GM12878 (cell line): Measurements from ENCODE around the gene SMPD1.

ENCODE experiments used
- E2F4 ChIP-seq: IDR thresholded peaks from 2 replicates; pipeline ENCODE4 v1.6.1; 2012; ENCODE audit warnings: low read depth, low read length, improper control_type of control experiment
- ETV6 ChIP-seq, 2 experiments: fragments of 450-650 bp in 1 of 2; IDR thresholded peaks in 1 of 2; conservative IDR thresholded peaks in 1 of 2; 2 replicates each; pipeline ENCODE4 v1.6.1; 2014; ENCODE audit warnings: antibody characterized with exemption in 1 of 2, borderline replicate concordance in 1 of 2, low read depth in 1 of 2, mild to moderate bottlenecking in 1 of 2, moderate library complexity in 1 of 2
- HDAC6 ChIP-seq: fragments of 200-600 bp; sonication (generic); IDR thresholded peaks from one replicate; pipeline ENCODE4 v1.8.0; 2017; ENCODE audit warnings: antibody characterized with exemption; ENCODE audit not compliant: unreplicated experiment
- NFYB ChIP-seq: IDR thresholded peaks from 2 replicates; pipeline ENCODE4 v1.6.1; 2011; ENCODE audit warnings: low read depth, mild to moderate bottlenecking, low read length, improper control_type of control experiment, moderate library complexity; ENCODE audit not compliant: insufficient read depth
- POLR2A ChIP-seq: IDR thresholded peaks from 2 replicates; pipeline ENCODE4 v1.6.1; 2011; ENCODE audit warnings: low read depth, mild to moderate bottlenecking, low read length
- TF ChIP-seq, protein P1 (sequence below), 3 experiments: IDR thresholded peaks in 2 of 3; conservative IDR thresholded peaks in 1 of 3; 2 replicates each; pipeline ENCODE4 v1.5.1; 2011; ENCODE audit warnings: low read depth in 3 of 3, low read length in 3 of 3, mild to moderate bottlenecking in 3 of 3, control low read depth in 2 of 3, moderate library complexity in 2 of 3, inconsistent platforms in 1 of 3, mixed read lengths in 1 of 3; ENCODE audit not compliant: control insufficient read depth in 2 of 3, insufficient read depth in 1 of 3; ENCODE audit errors: extremely low read depth in 1 of 3
- TF ChIP-seq, protein P2 (sequence below): fragments of 450-650 bp; IDR thresholded peaks from 2 replicates; pipeline ENCODE4 v1.6.1; 2014; ENCODE audit warnings: mild to moderate bottlenecking
- TF ChIP-seq, protein P3 (sequence below): IDR thresholded peaks from 2 replicates; pipeline ENCODE4 v1.6.1; 2012; ENCODE audit warnings: low read length, inconsistent platforms

DNA sequence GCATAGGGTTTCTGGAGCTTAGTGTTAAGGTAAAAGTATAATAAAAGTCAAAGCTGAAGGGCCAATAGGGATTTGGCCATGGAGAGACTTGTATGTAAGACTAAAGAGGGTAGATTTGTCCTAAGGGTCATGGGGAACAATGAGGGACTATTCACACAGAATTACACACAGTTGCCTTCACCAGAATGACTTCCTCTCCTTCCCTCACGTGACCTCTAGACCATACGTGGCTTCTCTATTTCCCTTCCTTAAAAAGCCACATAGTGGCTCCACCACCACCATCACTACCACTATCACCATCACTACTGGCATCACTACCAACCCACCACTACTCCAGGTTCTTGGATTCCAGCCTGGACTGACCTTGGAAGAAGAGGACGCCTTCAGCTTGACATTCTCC, 47.7 kb downstream of the SMPD1 start:
- TF ChIP-seq POLR2A (no peak), HDAC6 (no peak), ETV6 (conservative IDR thresholded peaks at IDR 0.05 in 1 of 2, IDR thresholded peaks at IDR 0.05 in 1 of 2; ENCODE audit: borderline replicate concordance in 1 of 2, low read depth in 1 of 2) (no peak), NFYB (no peak), E2F4 (no peak)
- TF ChIP-seq, protein P1, sequence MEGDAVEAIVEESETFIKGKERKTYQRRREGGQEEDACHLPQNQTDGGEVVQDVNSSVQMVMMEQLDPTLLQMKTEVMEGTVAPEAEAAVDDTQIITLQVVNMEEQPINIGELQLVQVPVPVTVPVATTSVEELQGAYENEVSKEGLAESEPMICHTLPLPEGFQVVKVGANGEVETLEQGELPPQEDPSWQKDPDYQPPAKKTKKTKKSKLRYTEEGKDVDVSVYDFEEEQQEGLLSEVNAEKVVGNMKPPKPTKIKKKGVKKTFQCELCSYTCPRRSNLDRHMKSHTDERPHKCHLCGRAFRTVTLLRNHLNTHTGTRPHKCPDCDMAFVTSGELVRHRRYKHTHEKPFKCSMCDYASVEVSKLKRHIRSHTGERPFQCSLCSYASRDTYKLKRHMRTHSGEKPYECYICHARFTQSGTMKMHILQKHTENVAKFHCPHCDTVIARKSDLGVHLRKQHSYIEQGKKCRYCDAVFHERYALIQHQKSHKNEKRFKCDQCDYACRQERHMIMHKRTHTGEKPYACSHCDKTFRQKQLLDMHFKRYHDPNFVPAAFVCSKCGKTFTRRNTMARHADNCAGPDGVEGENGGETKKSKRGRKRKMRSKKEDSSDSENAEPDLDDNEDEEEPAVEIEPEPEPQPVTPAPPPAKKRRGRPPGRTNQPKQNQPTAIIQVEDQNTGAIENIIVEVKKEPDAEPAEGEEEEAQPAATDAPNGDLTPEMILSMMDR (IDR thresholded peaks at IDR 0.05 in 2 of 3, conservative IDR thresholded peaks at IDR 0.05 in 1 of 3; ENCODE audit: control insufficient read depth in 2 of 3, extremely low read depth in 1 of 3, insufficient read depth in 1 of 3, low read depth in 3 of 3, low read length in 3 of 3): no peak
- TF ChIP-seq, protein P2, sequence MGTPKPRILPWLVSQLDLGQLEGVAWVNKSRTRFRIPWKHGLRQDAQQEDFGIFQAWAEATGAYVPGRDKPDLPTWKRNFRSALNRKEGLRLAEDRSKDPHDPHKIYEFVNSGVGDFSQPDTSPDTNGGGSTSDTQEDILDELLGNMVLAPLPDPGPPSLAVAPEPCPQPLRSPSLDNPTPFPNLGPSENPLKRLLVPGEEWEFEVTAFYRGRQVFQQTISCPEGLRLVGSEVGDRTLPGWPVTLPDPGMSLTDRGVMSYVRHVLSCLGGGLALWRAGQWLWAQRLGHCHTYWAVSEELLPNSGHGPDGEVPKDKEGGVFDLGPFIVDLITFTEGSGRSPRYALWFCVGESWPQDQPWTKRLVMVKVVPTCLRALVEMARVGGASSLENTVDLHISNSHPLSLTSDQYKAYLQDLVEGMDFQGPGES: no peak
- TF ChIP-seq, protein P3, sequence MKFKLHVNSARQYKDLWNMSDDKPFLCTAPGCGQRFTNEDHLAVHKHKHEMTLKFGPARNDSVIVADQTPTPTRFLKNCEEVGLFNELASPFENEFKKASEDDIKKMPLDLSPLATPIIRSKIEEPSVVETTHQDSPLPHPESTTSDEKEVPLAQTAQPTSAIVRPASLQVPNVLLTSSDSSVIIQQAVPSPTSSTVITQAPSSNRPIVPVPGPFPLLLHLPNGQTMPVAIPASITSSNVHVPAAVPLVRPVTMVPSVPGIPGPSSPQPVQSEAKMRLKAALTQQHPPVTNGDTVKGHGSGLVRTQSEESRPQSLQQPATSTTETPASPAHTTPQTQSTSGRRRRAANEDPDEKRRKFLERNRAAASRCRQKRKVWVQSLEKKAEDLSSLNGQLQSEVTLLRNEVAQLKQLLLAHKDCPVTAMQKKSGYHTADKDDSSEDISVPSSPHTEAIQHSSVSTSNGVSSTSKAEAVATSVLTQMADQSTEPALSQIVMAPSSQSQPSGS: no peak
